Measurements from ENCODE around the gene ARL13B.

- TF ChIP-seq CTCF (IDR thresholded peaks at IDR 0.05): no peak
- no peak for TF ChIP-seq POLR2AphosphoS5 (IDR thresholded peaks at IDR 0.05; ENCODE audit: insufficient read depth in 1 of 2, low read depth in 1 of 2)
- TF ChIP-seq POLR2A (IDR thresholded peaks at IDR 0.05): no peak
Observed at GRCh38 chr3:93961026-93961425, 18.9 kb upstream of the ARL13B start.

All from vagina (tissue), 2 donors.